ENCODE results near the gene CNTN1.

Gene CNTN1

GRCh38 chr12:40768125-40768864 is 76.1 kb downstream of the CNTN1 start:
- no peak for DNase-seq (ENCODE audit: low read depth in 3 of 3, low spot score in 1 of 3)

GRCh38 chr12:40769846-40770245 is 77.6 kb downstream of the CNTN1 start:
- no peak for DNase-seq (ENCODE audit: low read depth in 3 of 3, low spot score in 1 of 3)

- no peak for DNase-seq (ENCODE audit: low read depth in 3 of 3, low spot score in 1 of 3)
Measured at GRCh38 chr12:40770781-40771180, 78.5 kb downstream of the CNTN1 start.

- DNase-seq (ENCODE audit: low read depth in 3 of 3, low spot score in 1 of 3): no peak
Measured at GRCh38 chr12:40775661-40776060, 83.4 kb downstream of the CNTN1 start.

GRCh38 chr12:40784102-40784501 is 91.9 kb downstream of the CNTN1 start:
- DNase-seq (ENCODE audit: low read depth in 3 of 3, low spot score in 1 of 3): no peak

GRCh38 chr12:40788276-40788675 is 96.0 kb downstream of the CNTN1 start:
- no peak for DNase-seq (ENCODE audit: low read depth in 3 of 3, low spot score in 1 of 3)

- DNase-seq (ENCODE audit: low read depth in 3 of 3, low spot score in 1 of 3): no peak
Measured at GRCh38 chr12:40792792-40793386, 100.7 kb downstream of the CNTN1 start.

GRCh38 chr12:40793471-40793870 is 101.2 kb downstream of the CNTN1 start:
- DNase-seq (ENCODE audit: low read depth in 3 of 3, low spot score in 1 of 3): no peak

GRCh38 chr12:40794087-40794486 is 101.8 kb downstream of the CNTN1 start:
- no peak for DNase-seq (ENCODE audit: low read depth in 3 of 3, low spot score in 1 of 3)

GRCh38 chr12:40801082-40801481 is 108.8 kb downstream of the CNTN1 start:
- DNase-seq (ENCODE audit: low read depth in 3 of 3, low spot score in 1 of 3): no peak

- no peak for DNase-seq (ENCODE audit: low read depth in 3 of 3, low spot score in 1 of 3)
Measured at GRCh38 chr12:40801861-40802260, 109.6 kb downstream of the CNTN1 start.

- DNase-seq (ENCODE audit: low read depth in 3 of 3, low spot score in 1 of 3): no peak
Measured at GRCh38 chr12:40802656-40803055, 110.4 kb downstream of the CNTN1 start.

GRCh38 chr12:40819436-40820108 is 127.3 kb downstream of the CNTN1 start:
- DNase-seq (ENCODE audit: low read depth in 3 of 3, low spot score in 1 of 3): no peak

GRCh38 chr12:40820794-40821484 is 128.7 kb downstream of the CNTN1 start:
- DNase-seq (ENCODE audit: low read depth in 3 of 3, low spot score in 1 of 3): no peak

GRCh38 chr12:40825156-40825555 is 132.9 kb downstream of the CNTN1 start:
- no peak for DNase-seq (ENCODE audit: low read depth in 3 of 3, low spot score in 1 of 3)

- DNase-seq (ENCODE audit: low read depth in 3 of 3, low spot score in 1 of 3): no peak
Measured at GRCh38 chr12:40827683-40828592, 135.7 kb downstream of the CNTN1 start.

- no peak for DNase-seq (ENCODE audit: low read depth in 3 of 3, low spot score in 1 of 3)
Measured at GRCh38 chr12:40828593-40828990, 136.4 kb downstream of the CNTN1 start.

- DNase-seq (ENCODE audit: low read depth in 3 of 3, low spot score in 1 of 3): no peak
Measured at GRCh38 chr12:40829738-40830144, 137.5 kb downstream of the CNTN1 start.

GRCh38 chr12:40831916-40832315 is 139.7 kb downstream of the CNTN1 start:
- no peak for DNase-seq (ENCODE audit: low read depth in 3 of 3, low spot score in 1 of 3)

- DNase-seq (ENCODE audit: low read depth in 3 of 3, low spot score in 1 of 3): no peak
Measured at GRCh38 chr12:40832668-40833067, 140.4 kb downstream of the CNTN1 start.

- DNase-seq (ENCODE audit: low read depth in 3 of 3, low spot score in 1 of 3): no peak
Measured at GRCh38 chr12:40833818-40834217, 141.6 kb downstream of the CNTN1 start.

Measured in stimulated activated CD4-positive, alpha-beta T cell treated with anti-CD3 and anti-CD28 coated beads, TNF-alpha, amount 100 ng/mL, for 1 hour (primary cell).